KMS-11 (cell line): ENCODE measurements around the gene GYS1.

Experiments
- H2AFZ ChIP-seq: fragments of 200-600 bp; sonication (generic); 2 replicates; pipeline ENCODE4 v1.6.1; 2016; ENCODE audit warnings: antibody characterized with exemption, mixed run types, low read depth
- H3K27ac ChIP-seq: fragments of 200-600 bp; sonication (generic); 2 replicates; pipeline ENCODE4 v1.6.1; 2016; ENCODE audit warnings: mild to moderate bottlenecking, mixed run types
- H3K27me3 ChIP-seq: fragments of 200-600 bp; sonication (generic); 2 replicates; pipeline ENCODE4 v1.6.1; 2017; ENCODE audit warnings: mild to moderate bottlenecking, low read depth, mixed run types, moderate library complexity; ENCODE audit not compliant: insufficient read depth
- H3K36me3 ChIP-seq: fragments of 200-600 bp; sonication (generic); 2 replicates; pipeline ENCODE4 v1.6.1; 2017; ENCODE audit warnings: mild to moderate bottlenecking, mixed run types; ENCODE audit not compliant: insufficient read depth
- H3K4me1 ChIP-seq: fragments of 200-600 bp; sonication (generic); 2 replicates; pipeline ENCODE4 v1.6.1; 2016; ENCODE audit warnings: mild to moderate bottlenecking, low read depth, mixed run types; ENCODE audit not compliant: poor library complexity, severe bottlenecking
- H3K4me2 ChIP-seq: fragments of 200-600 bp; sonication (generic); 2 replicates; pipeline ENCODE4 v1.7.0; 2016; ENCODE audit warnings: mild to moderate bottlenecking, mixed run types
- H3K4me3 ChIP-seq: fragments of 200-600 bp; sonication (generic); IDR thresholded peaks from 2 replicates; pipeline ENCODE4 v1.6.1; 2017; ENCODE audit warnings: low read depth, low read length, mixed read lengths; ENCODE audit not compliant: insufficient read depth
- H3K79me2 ChIP-seq: fragments of 200-600 bp; sonication (generic); 2 replicates; pipeline ENCODE4 v1.6.1; 2016; ENCODE audit warnings: low read depth, mixed run types; ENCODE audit not compliant: insufficient read depth
- H3K9ac ChIP-seq: fragments of 200-600 bp; sonication (generic); 2 replicates; pipeline ENCODE4 v1.6.1; 2016; ENCODE audit warnings: mild to moderate bottlenecking, mixed run types
- H4K20me1 ChIP-seq: fragments of 200-600 bp; sonication (generic); 2 replicates; pipeline ENCODE4 v1.6.1; 2016; ENCODE audit warnings: mild to moderate bottlenecking, mixed run types; ENCODE audit not compliant: insufficient read depth
- CTCF ChIP-seq: fragments of 200-600 bp; sonication (generic); conservative IDR thresholded peaks from 2 replicates; pipeline ENCODE4 v1.6.1; 2017; ENCODE audit warnings: low read depth, mild to moderate bottlenecking, antibody characterized with exemption, low read length, moderate library complexity, mixed read lengths

The GYS1 gene

GRCh38 chr19:48955308-48955958 is 37.7 kb downstream of the GYS1 start:
- Histone ChIP-seq H2AFZ (peak overlapping the region; percentile 91), H3K4me2 (peak overlapping the region; percentile 72), H3K27me3 (no peaks in the 10 kb centered on the region), H3K79me2 (peaks cover 10% of the 10 kb centered on the region; the same call in 1 of the 2 replicates), H3K4me1 (peaks cover 11% of the 10 kb centered on the region), H3K4me3 (no peak overlapping the region), H4K20me1 (no peaks in the 10 kb centered on the region), H3K9ac (peak overlapping the region; percentile 79), H3K36me3 (no peaks in the 10 kb centered on the region), H3K27ac (peak overlapping the region; percentile 37; the same call in 1 of the 2 replicates)
- no peak for TF ChIP-seq CTCF

DNA sequence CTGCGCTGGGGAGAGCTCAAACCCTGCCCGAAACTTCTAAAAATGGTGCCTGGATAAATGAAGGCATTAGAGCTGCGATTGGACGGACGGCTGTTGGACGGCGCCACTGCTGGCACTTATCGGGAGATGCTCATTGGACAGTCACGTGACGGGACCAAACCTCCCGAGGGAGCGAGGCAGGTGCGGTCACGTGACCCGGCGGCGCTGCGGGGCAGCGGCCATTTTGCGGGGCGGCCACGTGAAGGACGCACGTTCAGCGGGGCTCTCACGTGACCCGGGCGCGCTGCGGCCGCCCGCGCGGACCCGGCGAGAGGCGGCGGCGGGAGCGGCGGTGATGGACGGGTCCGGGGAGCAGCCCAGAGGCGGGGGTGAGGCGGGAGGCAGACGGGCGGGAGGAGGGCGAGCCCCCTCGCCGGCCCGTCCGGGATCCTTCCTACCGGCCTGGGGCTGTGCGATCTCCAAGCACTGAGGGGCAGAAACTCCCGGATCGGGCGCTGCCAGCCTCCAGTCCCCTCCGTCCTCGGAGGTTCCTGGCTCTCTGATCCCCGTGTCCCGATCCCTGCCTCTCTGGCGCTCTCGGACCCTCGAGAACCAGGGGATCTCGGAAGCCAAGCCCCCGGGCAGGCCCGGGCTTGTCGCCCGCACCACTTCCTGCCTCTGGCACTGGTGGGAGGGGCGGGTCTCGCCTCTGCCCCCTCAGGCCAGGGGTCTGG is 38.4 kb downstream of the GYS1 start, which contains the start of gene BAX:
Gene BAX, plus strand, starts transcription at position 281 of the 713 bp plus-strand sequence. Its CDS starts 54 bp downstream, at position 335.
- peak within 1 kb of the TSS; percentile 79 for H3K9ac ChIP-seq
- no peaks in the 10 kb centered on the region for H3K27me3 ChIP-seq
- peak within 1 kb of the TSS; percentile 72 for H3K4me2 ChIP-seq
- H3K36me3 ChIP-seq = no peaks in the 10 kb centered on the region
- H3K27ac ChIP-seq = peak within 1 kb of the TSS; percentile 37; the same call in 1 of the 2 replicates
- H2AFZ ChIP-seq = peak within 1 kb of the TSS; percentile 91
- H4K20me1 ChIP-seq = no peaks in the 10 kb centered on the region
- H3K4me1 ChIP-seq = peaks cover 11% of the 10 kb centered on the region
- H3K4me3 ChIP-seq = no peak within 1 kb of the TSS
- no peak for TF ChIP-seq CTCF
- H3K79me2 ChIP-seq = peaks cover 10% of the 10 kb centered on the region; the same call in 1 of the 2 replicates

DNA sequence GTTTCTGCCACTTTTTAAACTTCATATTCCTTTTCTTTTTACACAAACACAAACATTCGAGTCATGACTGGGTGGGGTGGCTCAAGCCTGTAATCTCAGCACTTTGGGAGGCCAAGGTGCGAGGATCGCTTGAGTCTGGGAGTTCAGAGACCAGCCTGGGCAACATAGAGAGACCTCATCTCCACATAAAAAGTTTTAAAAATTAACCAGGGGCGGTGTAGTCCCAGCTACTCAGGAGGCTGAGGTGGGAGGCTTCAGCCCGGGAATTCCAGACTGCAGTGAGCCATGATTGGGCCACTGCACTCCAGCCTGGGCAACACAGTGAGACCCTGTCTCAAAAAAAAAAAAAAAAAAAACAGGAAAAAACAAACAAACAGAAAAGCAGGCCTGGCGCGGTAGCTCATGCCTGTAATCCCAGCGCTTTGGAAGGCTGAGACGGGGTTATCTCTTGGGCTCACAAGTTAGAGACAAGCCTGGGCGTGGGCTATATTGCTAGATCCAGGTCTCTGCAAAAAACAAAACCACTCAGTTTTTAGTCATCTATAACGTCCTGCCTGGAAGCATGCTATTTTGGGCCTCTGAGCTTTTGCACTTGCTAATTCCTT is 39.0 kb downstream of the GYS1 start:
- Histone ChIP-seq H3K79me2 (peaks cover 10% of the 10 kb centered on the region; the same call in 1 of the 2 replicates), H3K9ac (peak overlapping the region; percentile 79; the same call in 1 of the 2 replicates), H2AFZ (peak overlapping the region; percentile 91), H3K4me1 (peaks cover 11% of the 10 kb centered on the region), H3K36me3 (no peaks in the 10 kb centered on the region), H4K20me1 (no peaks in the 10 kb centered on the region), H3K27ac (no peak overlapping the region; the same call in 1 of the 2 replicates), H3K27me3 (no peaks in the 10 kb centered on the region), H3K4me2 (peak overlapping the region; percentile 47), H3K4me3 (no peak overlapping the region)
- TF ChIP-seq CTCF = no peak

DNA sequence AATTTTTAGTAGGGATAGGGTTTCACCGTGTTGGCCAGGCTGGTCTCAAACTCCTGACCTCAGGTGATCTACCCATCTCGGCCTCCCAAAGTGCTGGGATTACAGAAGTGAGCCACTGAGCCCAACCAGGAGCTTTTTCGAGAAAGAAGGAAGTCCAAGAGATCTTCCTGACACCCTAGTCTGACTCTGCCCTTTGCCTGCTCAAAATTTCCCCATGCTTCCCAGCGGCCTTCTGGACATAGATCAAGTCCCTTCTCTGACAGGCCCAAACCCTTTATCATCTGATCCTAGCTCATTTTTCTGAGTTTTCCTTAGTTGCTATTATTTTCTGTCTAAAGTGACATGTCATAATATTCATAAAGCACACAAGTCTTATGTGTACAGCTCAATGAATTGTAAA is 40.0 kb downstream of the GYS1 start:
- H3K4me2 ChIP-seq = no peak overlapping the region
- peaks cover 10% of the 10 kb centered on the region; the same call in 1 of the 2 replicates for H3K79me2 ChIP-seq
- H4K20me1 ChIP-seq = no peaks in the 10 kb centered on the region
- H3K9ac ChIP-seq = no peak overlapping the region
- H3K27me3 ChIP-seq = no peaks in the 10 kb centered on the region
- TF ChIP-seq CTCF = no peak
- no peak overlapping the region for H3K4me3 ChIP-seq
- H2AFZ ChIP-seq = no peak overlapping the region
- H3K4me1 ChIP-seq = peaks cover 11% of the 10 kb centered on the region
- H3K27ac ChIP-seq = no peak overlapping the region
- no peaks in the 10 kb centered on the region for H3K36me3 ChIP-seq
